Lung (tissue), 12 donors: ENCODE measurements around the gene ADAMTS17. TPM values are rescaled to one million over a fixed set of nuclear protein-coding genes. Genes with fewer than 3 reads are reported as not detected.

Source experiments
- ATAC-seq: fragments of 200-7000 bp; cut with Tn5 transposase; one replicate; pipeline ENCODE4 v1.9.1; 2020; ENCODE audit warnings: moderate number of reproducible peaks; ENCODE audit not compliant: insufficient read depth, low FRiP score
- DNase-seq, 3 donors: peaks; one replicate each; pipeline ENCODE4 v3.0.0-alpha.2; 2013 to 2017
- H3K27ac ChIP-seq, 2 donors: one replicate each; pipeline ENCODE4 v1.5.1; 2013; ENCODE audit warnings: mild to moderate bottlenecking in 2 of 2, moderate library complexity in 2 of 2, control low read depth in 1 of 2, inconsistent platforms in 1 of 2, low read depth in 1 of 2, low read length in 1 of 2
- H3K27me3 ChIP-seq, 3 donors: one replicate each; pipeline ENCODE4 v1.5.1; 2013; ENCODE audit warnings: low read length in 2 of 3; ENCODE audit not compliant: control insufficient read depth in 3 of 3, insufficient read depth in 3 of 3
- H3K36me3 ChIP-seq, 4 donors: one replicate each; pipeline ENCODE4 v1.5.1; 2013; ENCODE audit warnings: low read length in 4 of 4, mild to moderate bottlenecking in 1 of 4, moderate library complexity in 1 of 4; ENCODE audit not compliant: control insufficient read depth in 4 of 4, insufficient read depth in 4 of 4
- H3K4me1 ChIP-seq, 5 donors: one replicate each; pipeline ENCODE4 v1.5.1; 2013; ENCODE audit warnings: low read length in 5 of 5, mild to moderate bottlenecking in 2 of 5, moderate library complexity in 1 of 5; ENCODE audit not compliant: control insufficient read depth in 5 of 5, insufficient read depth in 5 of 5
- H3K4me3 ChIP-seq: one replicate; pipeline ENCODE4 v1.5.1; 2013; ENCODE audit warnings: mild to moderate bottlenecking, control low read depth, moderate library complexity
- H3K9ac ChIP-seq, 2 donors: one replicate each; pipeline ENCODE4 v1.5.1; 2013; ENCODE audit warnings: low read length in 2 of 2, control low read depth in 1 of 2; ENCODE audit not compliant: insufficient read depth in 1 of 2
- H3K9me3 ChIP-seq, 4 donors: one replicate each; pipeline ENCODE4 v1.5.1; 2013; ENCODE audit warnings: low read length in 3 of 4, mild to moderate bottlenecking in 1 of 4, moderate library complexity in 1 of 4; ENCODE audit not compliant: control insufficient read depth in 4 of 4, insufficient read depth in 3 of 4
- CTCF ChIP-seq: IDR thresholded peaks from 2 replicates; pipeline ENCODE4 v1.5.1; 2012; ENCODE audit warnings: mild to moderate bottlenecking; ENCODE audit errors: control extremely low read depth, extremely low read depth
- WGBS, 2 donors: extraction: QIAGEN DNeasy Blood & Tissue Kit; methylation state at CpG; one replicate each; pipeline ENCODE4 v1.1.7; 2013; 5-methylcytosine and 5-hydroxymethylcytosine counted together
- polyA plus RNA-seq, 2 donors: library from polyadenylated mRNA; stranded (reverse); fragments of 200-250 nt; gene quantifications; one replicate each; pipeline ENCODE4 v1.2.1, GENCODE V29; 2013
- total RNA-seq, 2 donors: library from RNA; depleted of rRNA in 1 of 2; stranded (reverse); fragments of >200 nt in 1 of 2; gene quantifications; one replicate each; pipeline ENCODE4 v1.2.1, GENCODE V29; 2014 to 2021
- donor health status: control.
- donor health status: control.
- donor health status: Bipolar disorder and iron deficiency.
- donor health status: healthy.
- donor health status: DM: yes; HTN: yes; CAD: no.

Gene ADAMTS17
- total and polyA plus RNA-seq, 4 donors: 0.47 to 6.6 (median 2.2) TPM

DNA sequence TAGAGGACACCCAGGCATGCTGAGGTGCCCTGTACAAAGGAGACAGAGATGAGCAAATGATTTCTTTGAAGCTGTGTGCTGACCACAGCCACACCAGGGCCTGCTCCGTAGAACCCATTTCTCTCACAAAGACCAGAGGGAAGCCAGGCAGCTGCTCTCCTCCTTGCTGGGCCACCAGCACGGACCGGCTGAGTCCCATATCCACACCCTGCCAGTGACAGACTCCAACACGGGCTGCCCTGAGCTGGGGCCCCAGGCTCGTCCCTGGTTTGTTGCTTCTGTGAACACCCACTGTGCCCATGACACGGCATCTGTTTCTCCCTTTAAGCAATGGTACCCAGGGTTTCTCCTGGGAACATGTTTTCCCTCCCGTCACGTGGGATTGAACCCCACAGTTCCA, 284.5 kb downstream of the ADAMTS17 start:
- Histone ChIP-seq H3K36me3 (no peaks in the 10 kb centered on the region), H3K4me1 (peaks cover 0 to 9% (median 2%) of the 10 kb centered on the region in 5 donors), H3K9ac (no peak overlapping the region), H3K27ac (no peak overlapping the region), H3K27me3 (peaks cover 0 to 2% (median 0%) of the 10 kb centered on the region in 3 donors), H3K4me3 (no peak overlapping the region), H3K9me3 (no peaks in the 10 kb centered on the region)
- WGBS, 2 donors: 90 to 91% methylated on average over 7 to 8 of the region's 8 CpGs
- no peak for ATAC-seq
- DNase-seq: no peak
- no peak for TF ChIP-seq CTCF

- no peak for ATAC-seq
- Histone ChIP-seq H3K9me3 (no peaks in the 10 kb centered on the region), H3K4me1 (peaks cover 0 to 9% (median 0%) of the 10 kb centered on the region in 5 donors), H3K36me3 (no peaks in the 10 kb centered on the region), H3K9ac (no peak overlapping the region), H3K4me3 (no peak overlapping the region), H3K27me3 (peaks cover 0 to 2% (median 0%) of the 10 kb centered on the region in 3 donors), H3K27ac (no peak overlapping the region)
- no peak for DNase-seq
- no peak for TF ChIP-seq CTCF
- WGBS, 2 donors: 94 to 97% methylated on average over 14 of the region's 14 CpGs
Observed at GRCh38 chr15:100056411-100057072, 285.2 kb downstream of the ADAMTS17 start.

GRCh38 chr15:100055821-100056220, 286.0 kb downstream of the ADAMTS17 start:
- ATAC-seq: no peak
- Histone ChIP-seq H3K36me3 (no peaks in the 10 kb centered on the region), H3K9ac (no peak overlapping the region), H3K27ac (no peak overlapping the region), H3K4me3 (no peak overlapping the region), H3K4me1 (peaks cover 0 to 9% (median 0%) of the 10 kb centered on the region in 5 donors), H3K9me3 (no peaks in the 10 kb centered on the region), H3K27me3 (peaks cover 0 to 2% (median 0%) of the 10 kb centered on the region in 3 donors)
- 86 to 88% methylated on average over 2 of the region's 2 CpGs for WGBS, 2 donors
- no peak for TF ChIP-seq CTCF
- DNase-seq: no peak
